ACC112 (cell line): ENCODE measurements around the gene HLA-B.

ENCODE experiments used
- H2AFZ ChIP-seq: fragments of 200-600 bp; sonication (generic); one replicate; pipeline ENCODE4 v1.6.0; 2017; ENCODE audit warnings: antibody characterized with exemption, low read length; ENCODE audit not compliant: unreplicated experiment
- H3K27ac ChIP-seq: fragments of 200-600 bp; sonication (generic); 2 replicates; pipeline ENCODE4 v1.5.1; 2014; ENCODE audit warnings: low read depth, mild to moderate bottlenecking, antibody characterized with exemption, low read length, moderate library complexity
- H3K27me3 ChIP-seq: fragments of 200-600 bp; sonication (generic); 2 replicates; pipeline ENCODE4 v1.6.1; 2014; ENCODE audit warnings: mild to moderate bottlenecking, antibody characterized with exemption, low read length, moderate library complexity, mixed read lengths; ENCODE audit not compliant: insufficient read depth
- H3K36me3 ChIP-seq: fragments of 200-600 bp; sonication (generic); 2 replicates; pipeline ENCODE4 v1.6.1; 2016; ENCODE audit warnings: mild to moderate bottlenecking, antibody characterized with exemption, low read length, moderate library complexity, mixed read lengths; ENCODE audit not compliant: insufficient read depth
- H3K4me1 ChIP-seq: fragments of 200-600 bp; sonication (generic); one replicate; pipeline ENCODE4 v1.6.1; 2016; ENCODE audit warnings: low read length, mixed read lengths; ENCODE audit not compliant: insufficient read depth, unreplicated experiment, control insufficient read depth
- H3K4me3 ChIP-seq: fragments of 200-600 bp; sonication (generic); 2 replicates; pipeline ENCODE4 v1.5.1; 2014; ENCODE audit warnings: mild to moderate bottlenecking, low read depth, low read length
- H3K79me2 ChIP-seq: fragments of 200-600 bp; sonication (generic); one replicate; pipeline ENCODE4 v1.6.0; 2016; ENCODE audit warnings: low read length; ENCODE audit not compliant: control insufficient read depth, unreplicated experiment, insufficient read depth

The HLA-B gene

GRCh38 chr6:31332637-31333602 lies 24.1 kb downstream of the HLA-B start:
- no peak overlapping the region for H3K4me3 ChIP-seq
- H3K27ac ChIP-seq = no peak overlapping the region
- no peaks in the 10 kb centered on the region for H3K4me1 ChIP-seq
- H2AFZ ChIP-seq = no peak overlapping the region
- H3K27me3 ChIP-seq = peaks cover 16% of the 10 kb centered on the region; the same call in 1 of the 2 replicates
- H3K36me3 ChIP-seq = no peaks in the 10 kb centered on the region
- H3K79me2 ChIP-seq = no peaks in the 10 kb centered on the region

GRCh38 chr6:31328355-31328960 lies 28.5 kb downstream of the HLA-B start:
- H2AFZ ChIP-seq = no peak overlapping the region
- H3K36me3 ChIP-seq = no peaks in the 10 kb centered on the region
- H3K27ac ChIP-seq = no peak overlapping the region
- H3K27me3 ChIP-seq = peaks cover 6% of the 10 kb centered on the region; the same call in 1 of the 2 replicates
- H3K4me1 ChIP-seq = no peaks in the 10 kb centered on the region
- no peak overlapping the region for H3K4me3 ChIP-seq
- no peaks in the 10 kb centered on the region for H3K79me2 ChIP-seq

DNA sequence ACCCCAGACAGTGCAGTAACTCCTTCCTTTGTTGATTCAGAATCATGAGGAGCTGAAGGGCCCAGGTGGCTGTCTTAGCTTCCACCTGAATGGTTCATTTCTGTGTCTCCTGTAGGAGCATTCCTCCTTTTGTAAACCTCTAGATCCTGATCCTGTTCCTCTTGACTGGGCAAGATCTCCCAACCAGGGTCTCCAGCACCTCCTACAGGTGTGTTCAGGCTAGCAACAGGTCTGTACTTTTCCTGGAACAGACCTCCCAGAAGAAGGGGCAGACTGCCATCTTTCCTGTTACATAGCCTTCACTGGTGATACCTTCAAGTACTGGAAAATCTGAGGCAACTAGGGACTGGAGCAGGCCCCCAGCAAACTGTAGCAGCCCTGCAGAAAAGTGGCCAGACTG lies 35.2 kb downstream of the HLA-B start:
- H3K79me2 ChIP-seq = no peaks in the 10 kb centered on the region
- no peaks in the 10 kb centered on the region for H3K36me3 ChIP-seq
- H3K27me3 ChIP-seq = peaks cover 13% of the 10 kb centered on the region; the same call in 1 of the 2 replicates
- H3K4me1 ChIP-seq = no peaks in the 10 kb centered on the region
- H2AFZ ChIP-seq = no peak overlapping the region
- no peak overlapping the region for H3K27ac ChIP-seq
- no peak overlapping the region for H3K4me3 ChIP-seq

GRCh38 chr6:31321005-31321707 lies 35.8 kb downstream of the HLA-B start:
- Histone ChIP-seq H3K36me3 (no peaks in the 10 kb centered on the region), H3K4me3 (no peak overlapping the region), H3K79me2 (no peaks in the 10 kb centered on the region), H3K4me1 (no peaks in the 10 kb centered on the region), H3K27me3 (peaks cover 14% of the 10 kb centered on the region; the same call in 1 of the 2 replicates), H2AFZ (no peak overlapping the region), H3K27ac (no peak overlapping the region)

GRCh38 chr6:31317036-31317435 lies 39.9 kb downstream of the HLA-B start:
- peaks cover 44% of the 10 kb centered on the region for H3K27me3 ChIP-seq
- H2AFZ ChIP-seq = no peak overlapping the region
- H3K36me3 ChIP-seq = no peaks in the 10 kb centered on the region
- H3K79me2 ChIP-seq = no peaks in the 10 kb centered on the region
- H3K4me3 ChIP-seq = no peak overlapping the region
- H3K27ac ChIP-seq = no peak overlapping the region
- no peaks in the 10 kb centered on the region for H3K4me1 ChIP-seq

GRCh38 chr6:31309641-31310040 lies 47.3 kb downstream of the HLA-B start:
- H3K27ac ChIP-seq = no peak overlapping the region
- H3K4me3 ChIP-seq = no peak overlapping the region
- no peaks in the 10 kb centered on the region for H3K4me1 ChIP-seq
- H3K27me3 ChIP-seq = peaks cover 80% of the 10 kb centered on the region
- H2AFZ ChIP-seq = no peak overlapping the region
- no peaks in the 10 kb centered on the region for H3K36me3 ChIP-seq
- no peaks in the 10 kb centered on the region for H3K79me2 ChIP-seq

GRCh38 chr6:31308845-31309175 lies 48.2 kb downstream of the HLA-B start:
- no peak overlapping the region for H3K4me3 ChIP-seq
- H2AFZ ChIP-seq = no peak overlapping the region
- H3K27ac ChIP-seq = no peak overlapping the region
- no peaks in the 10 kb centered on the region for H3K4me1 ChIP-seq
- H3K27me3 ChIP-seq = peaks cover 81% of the 10 kb centered on the region
- H3K36me3 ChIP-seq = no peaks in the 10 kb centered on the region
- H3K79me2 ChIP-seq = no peaks in the 10 kb centered on the region

- peaks cover 82% of the 10 kb centered on the region for H3K27me3 ChIP-seq
- no peaks in the 10 kb centered on the region for H3K36me3 ChIP-seq
- no peak overlapping the region for H3K4me3 ChIP-seq
- no peak overlapping the region for H3K27ac ChIP-seq
- H3K4me1 ChIP-seq = no peaks in the 10 kb centered on the region
- no peaks in the 10 kb centered on the region for H3K79me2 ChIP-seq
- no peak overlapping the region for H2AFZ ChIP-seq
Observed at GRCh38 chr6:31308050-31308844, 48.7 kb downstream of the HLA-B start.

DNA sequence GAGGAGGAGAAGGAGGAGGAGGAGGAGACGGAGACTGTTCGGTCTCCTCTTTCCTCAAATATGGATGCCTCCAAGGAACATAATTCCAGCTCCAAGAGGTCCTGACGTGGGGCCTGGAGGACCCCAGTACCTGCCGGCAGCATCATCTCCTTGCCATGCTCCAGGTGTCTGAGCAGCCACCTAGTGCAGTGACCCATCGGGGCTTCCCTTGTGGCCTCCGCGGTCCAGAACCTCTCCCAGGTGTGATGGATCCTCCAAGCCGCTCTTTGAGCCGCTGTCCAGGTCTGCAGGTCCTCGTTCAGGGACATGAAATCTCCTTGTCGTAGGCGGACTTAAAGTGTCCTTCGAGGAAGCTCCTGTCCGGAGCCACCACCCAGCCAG lies 49.3 kb downstream of the HLA-B start:
- no peaks in the 10 kb centered on the region for H3K36me3 ChIP-seq
- H3K27me3 ChIP-seq = peaks cover 84% of the 10 kb centered on the region

GRCh38 chr6:31305703-31306219 lies 51.2 kb downstream of the HLA-B start:
- H3K36me3 ChIP-seq = no peaks in the 10 kb centered on the region
- H3K4me3 ChIP-seq = no peak overlapping the region

More for the DNA sequence above, 49.3 kb downstream of the HLA-B start:
- Histone ChIP-seq H3K4me1 (no peaks in the 10 kb centered on the region), H2AFZ (no peak overlapping the region), H3K4me3 (no peak overlapping the region), H3K27ac (no peak overlapping the region), H3K79me2 (no peaks in the 10 kb centered on the region)

More at GRCh38 chr6:31305703-31306219, 51.2 kb downstream of the HLA-B start:
- peaks cover 92% of the 10 kb centered on the region for H3K27me3 ChIP-seq
- H2AFZ ChIP-seq = no peak overlapping the region
- no peak overlapping the region for H3K27ac ChIP-seq
- H3K79me2 ChIP-seq = no peaks in the 10 kb centered on the region
- H3K4me1 ChIP-seq = no peaks in the 10 kb centered on the region
